Vagina (tissue), 2 donors: ENCODE results near the gene BCAS3.

ENCODE experiments used
- CTCF ChIP-seq, 3 experiments: fragments of 450-650 bp in 2 of 3; fragments of 200-600 bp in 1 of 3; sonication (generic) in 1 of 3; IDR thresholded peaks; one replicate each; pipeline ENCODE4 v1.5.1; 2017 to 2019; ENCODE audit warnings: antibody characterized with exemption in 3 of 3, mild to moderate bottlenecking in 2 of 3, moderate library complexity in 2 of 3
- POLR2A ChIP-seq, 2 donors: fragments of 450-650 bp; IDR thresholded peaks; one replicate each; pipeline ENCODE4 v1.6.1; 2017; ENCODE audit warnings: antibody characterized with exemption in 2 of 2, mild to moderate bottlenecking in 2 of 2, moderate library complexity in 2 of 2

GRCh38 chr17:60741031-60741430, 63.4 kb downstream of the BCAS3 start:
- TF ChIP-seq CTCF (IDR thresholded peaks at IDR 0.05): no peak
- TF ChIP-seq POLR2A (IDR thresholded peaks at IDR 0.05): no peak
